ENCODE data around the gene RAB14. TPM values are rescaled to one million over a fixed set of nuclear protein-coding genes. Genes with fewer than 3 reads are reported as not detected.
A peak's percentile ranks its signal among the peaks of the same experiment; 100 is the strongest.

The RAB14 gene
- total RNA-seq, 1 donor from 2014 or later, result 62.2 TPM

GRCh38 chr9:121185774-121186403 lies 15.8 kb downstream of the RAB14 start:
- no peaks in the 10 kb centered on the region for H3K9me3 Mint-ChIP-seq
- peaks cover 7% of the 10 kb centered on the region for H3K36me3 Mint-ChIP-seq (ENCODE audit: low read depth)
- H3K4me1 Mint-ChIP-seq, result peaks cover 30% of the 10 kb centered on the region
- no peak for TF ChIP-seq CTCF (conservative IDR thresholded peaks at IDR 0.05)
- H3K27ac Mint-ChIP-seq (ENCODE audit: unreplicated experiment), result no peak overlapping the region
- no peak for DNase-seq (ENCODE audit: low read depth, low spot score)
- H3K27me3 Mint-ChIP-seq (ENCODE audit: low read depth), result no peaks in the 10 kb centered on the region
- no peak overlapping the region for H3K4me3 Mint-ChIP-seq

- no peak for DNase-seq (ENCODE audit: low read depth, low spot score)
- Mint-ChIP-seq H3K27me3 (ENCODE audit: low read depth) (no peaks in the 10 kb centered on the region), H3K9me3 (no peaks in the 10 kb centered on the region), H3K4me1 (peaks cover 26% of the 10 kb centered on the region), H3K27ac (ENCODE audit: unreplicated experiment) (no peak overlapping the region), H3K4me3 (no peak overlapping the region), H3K36me3 (ENCODE audit: low read depth) (peaks cover 7% of the 10 kb centered on the region)
- no peak for TF ChIP-seq CTCF (conservative IDR thresholded peaks at IDR 0.05)
These were observed 16.4 kb downstream of the RAB14 start for GRCh38 chr9:121185178-121185745.

- peaks cover 7% of the 10 kb centered on the region for H3K36me3 Mint-ChIP-seq (ENCODE audit: low read depth)
- TF ChIP-seq CTCF (conservative IDR thresholded peaks at IDR 0.05), result no peak
- no peak for DNase-seq (ENCODE audit: low read depth, low spot score)
- peaks cover 26% of the 10 kb centered on the region for H3K4me1 Mint-ChIP-seq
- H3K27me3 Mint-ChIP-seq (ENCODE audit: low read depth), result no peaks in the 10 kb centered on the region
- peak overlapping the region; percentile 37 for H3K27ac Mint-ChIP-seq (ENCODE audit: unreplicated experiment)
- no peak overlapping the region for H3K4me3 Mint-ChIP-seq
- no peaks in the 10 kb centered on the region for H3K9me3 Mint-ChIP-seq
These were observed 17.2 kb downstream of the RAB14 start for GRCh38 chr9:121184463-121184862.

GRCh38 chr9:121183666-121184423 lies 17.8 kb downstream of the RAB14 start:
- TF ChIP-seq CTCF (conservative IDR thresholded peaks at IDR 0.05), result no peak
- Mint-ChIP-seq H3K4me1 (peaks cover 26% of the 10 kb centered on the region), H3K36me3 (ENCODE audit: low read depth) (peaks cover 7% of the 10 kb centered on the region), H3K27ac (ENCODE audit: unreplicated experiment) (no peak overlapping the region), H3K27me3 (ENCODE audit: low read depth) (no peaks in the 10 kb centered on the region), H3K4me3 (no peak overlapping the region), H3K9me3 (no peaks in the 10 kb centered on the region)
- no peak for DNase-seq (ENCODE audit: low read depth, low spot score)

- peak overlapping the region; percentile 3 for H3K27ac Mint-ChIP-seq (ENCODE audit: unreplicated experiment)
- H3K27me3 Mint-ChIP-seq (ENCODE audit: low read depth), result no peaks in the 10 kb centered on the region
- H3K4me1 Mint-ChIP-seq, result peaks cover 26% of the 10 kb centered on the region
- H3K4me3 Mint-ChIP-seq, result no peak overlapping the region
- no peaks in the 10 kb centered on the region for H3K9me3 Mint-ChIP-seq
- no peak for TF ChIP-seq CTCF (conservative IDR thresholded peaks at IDR 0.05)
- H3K36me3 Mint-ChIP-seq (ENCODE audit: low read depth), result peaks cover 7% of the 10 kb centered on the region
- no peak for DNase-seq (ENCODE audit: low read depth, low spot score)
These were observed 18.7 kb downstream of the RAB14 start for GRCh38 chr9:121182989-121183388.

Measured in neural crest cell (in vitro differentiated cells).